ENCODE results near the gene TPH2. TPM values are rescaled to one million over a fixed set of nuclear protein-coding genes. Genes with fewer than 3 reads are reported as not detected.
A peak's percentile ranks its signal among the peaks of the same experiment; 100 is the strongest.

TPH2 gene
- polyA plus RNA-seq, 2 of the 4 experiments (the other 2 are of a cell fraction), result not detected

- WGBS (ENCODE audit: missing lambda C conversion rate), result 89% methylated on average over 3 of the region's 3 CpGs
- Histone ChIP-seq H3K4me1 (no peaks in the 10 kb centered on the region), H3K27ac (no peak overlapping the region), H3K9me3 (no peaks in the 10 kb centered on the region), H3K4me3 (no peak overlapping the region), H3K4me2 (no peak overlapping the region)
- ChIA-PET POLR2A (no interaction called here), CTCF (no interaction called here)
- TF ChIP-seq KDM5A (IDR thresholded peaks at IDR 0.05) (no peak), POLR2AphosphoS2 (conservative IDR thresholded peaks at IDR 0.05; ENCODE audit: low read length) (no peak), E2F6 (IDR thresholded peaks at IDR 0.05; ENCODE audit: borderline replicate concordance, low read depth) (no peak)
- FAIRE-seq (no peak), ATAC-seq (no peak), DNase-seq (ENCODE audit: low read depth in 1 of 2, low spot score in 1 of 2) (no peak)
Measured at GRCh38 chr12:71896205-71896882, 42.3 kb upstream of the TPH2 start.

GRCh38 chr12:71900091-71900490 is 38.6 kb upstream of the TPH2 start:
- CTCF ChIA-PET, result interaction anchor here (0.7 to 2.0 kb wide), 4 partner anchors 11 to 125 kb away, joined by 3 to 6 read pairs (median 4); no protein-coding TSS in a partner anchor
- Histone ChIP-seq H3K4me2 (no peak overlapping the region), H3K27ac (no peak overlapping the region), H3K9me3 (no peaks in the 10 kb centered on the region), H3K4me3 (no peak overlapping the region), H3K4me1 (no peaks in the 10 kb centered on the region)
- POLR2A ChIA-PET, result no interaction called here
- ATAC-seq (peak in 1 of 2 experiments; percentile 79; a peak in 3 of 6 replicates), FAIRE-seq (no peak), DNase-seq (ENCODE audit: low read depth in 1 of 2, low spot score in 1 of 2) (peak; percentile 7)
- WGBS (ENCODE audit: missing lambda C conversion rate), result 95% methylated on average over 2 of the region's 2 CpGs
- no peak for TF ChIP-seq CHD2 (IDR thresholded peaks at IDR 0.05; ENCODE audit: low read length, partially characterized antibody)
- TF ChIP-seq SREBF2 (IDR thresholded peaks at IDR 0.05), result no peak
- no peak for TF ChIP-seq ZSCAN20 (CRISPR knock-in tag; IDR thresholded peaks at IDR 0.05)
- peak; percentile 41; the same call in 2 of the 3 replicates for TF ChIP-seq CTCF (IDR thresholded peaks at IDR 0.05)
- peak; percentile 22 to 48; a peak in 2 of 5 replicates for TF ChIP-seq RAD21 (conservative IDR thresholded peaks at IDR 0.05 in 1 of 2, IDR thresholded peaks at IDR 0.05 in 1 of 2)
- TF ChIP-seq HEYL (CRISPR knock-in tag; IDR thresholded peaks at IDR 0.05), result no peak

- Histone ChIP-seq H3K4me3 (no peak overlapping the region), H3K4me2 (no peak overlapping the region), H3K4me1 (no peaks in the 10 kb centered on the region), H3K27ac (no peak overlapping the region), H3K9me3 (0 out of 3 replicates have a peak, but pooled peaks cover 1% of the 10 kb centered on the region)
- DNase-seq (ENCODE audit: low read depth in 1 of 2, low spot score in 1 of 2) (no peak), FAIRE-seq (no peak), ATAC-seq (no peak)
- ChIA-PET POLR2A (no interaction called here), CTCF (no interaction called here)
- 78% methylated on average over 1 of the region's 1 CpG for WGBS (ENCODE audit: missing lambda C conversion rate)
- TF ChIP-seq NPAS2 (CRISPR knock-in tag; IDR thresholded peaks at IDR 0.05; ENCODE audit: borderline replicate concordance) (no peak), ELK1 (IDR thresholded peaks at IDR 0.05; ENCODE audit: low read depth, low read length) (no peak), POLR2AphosphoS2 (conservative IDR thresholded peaks at IDR 0.05; ENCODE audit: low read length) (no peak), BHLHE40 (IDR thresholded peaks at IDR 0.05; ENCODE audit: low read depth, low read length) (no peak), CBX2 (IDR thresholded peaks at IDR 0.05; ENCODE audit: borderline replicate concordance, low read depth) (no peak), KDM1A (IDR thresholded peaks at IDR 0.05; ENCODE audit: low read depth) (no peak), RCOR1 (IDR thresholded peaks at IDR 0.05; ENCODE audit: low read depth, low read length) (no peak), HOXB13 (CRISPR knock-in tag; IDR thresholded peaks at IDR 0.05; ENCODE audit: low read depth) (no peak), TP53 (CRISPR knock-in tag; IDR thresholded peaks at IDR 0.05) (no peak), FOSB (CRISPR knock-in tag; IDR thresholded peaks at IDR 0.05) (no peak), CHD4 (IDR thresholded peaks at IDR 0.05; ENCODE audit: borderline replicate concordance) (no peak)
- TF ChIP-seq, protein P1, sequence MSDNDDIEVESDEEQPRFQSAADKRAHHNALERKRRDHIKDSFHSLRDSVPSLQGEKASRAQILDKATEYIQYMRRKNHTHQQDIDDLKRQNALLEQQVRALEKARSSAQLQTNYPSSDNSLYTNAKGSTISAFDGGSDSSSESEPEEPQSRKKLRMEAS (IDR thresholded peaks at IDR 0.05), result no peak
- TF ChIP-seq, protein P2, sequence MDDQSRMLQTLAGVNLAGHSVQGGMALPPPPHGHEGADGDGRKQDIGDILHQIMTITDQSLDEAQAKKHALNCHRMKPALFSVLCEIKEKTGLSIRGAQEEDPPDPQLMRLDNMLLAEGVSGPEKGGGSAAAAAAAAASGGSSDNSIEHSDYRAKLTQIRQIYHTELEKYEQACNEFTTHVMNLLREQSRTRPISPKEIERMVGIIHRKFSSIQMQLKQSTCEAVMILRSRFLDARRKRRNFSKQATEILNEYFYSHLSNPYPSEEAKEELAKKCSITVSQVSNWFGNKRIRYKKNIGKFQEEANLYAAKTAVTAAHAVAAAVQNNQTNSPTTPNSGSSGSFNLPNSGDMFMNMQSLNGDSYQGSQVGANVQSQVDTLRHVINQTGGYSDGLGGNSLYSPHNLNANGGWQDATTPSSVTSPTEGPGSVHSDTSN (IDR thresholded peaks at IDR 0.05), result no peak
Measured at GRCh38 chr12:71904629-71905028, 34.0 kb upstream of the TPH2 start.
